ENCODE data around the gene DHPS. TPM values are rescaled to one million over a fixed set of nuclear protein-coding genes. Genes with fewer than 3 reads are reported as not detected.

DHPS gene
- total RNA-seq, 2 experiments from 2014 or later = 113 TPM

- peaks cover 41% of the 10 kb centered on the region for H3K4me1 Mint-ChIP-seq (ENCODE audit: low read depth)
- H3K9me3 Mint-ChIP-seq = no peaks in the 10 kb centered on the region
- TF ChIP-seq, protein P1, sequence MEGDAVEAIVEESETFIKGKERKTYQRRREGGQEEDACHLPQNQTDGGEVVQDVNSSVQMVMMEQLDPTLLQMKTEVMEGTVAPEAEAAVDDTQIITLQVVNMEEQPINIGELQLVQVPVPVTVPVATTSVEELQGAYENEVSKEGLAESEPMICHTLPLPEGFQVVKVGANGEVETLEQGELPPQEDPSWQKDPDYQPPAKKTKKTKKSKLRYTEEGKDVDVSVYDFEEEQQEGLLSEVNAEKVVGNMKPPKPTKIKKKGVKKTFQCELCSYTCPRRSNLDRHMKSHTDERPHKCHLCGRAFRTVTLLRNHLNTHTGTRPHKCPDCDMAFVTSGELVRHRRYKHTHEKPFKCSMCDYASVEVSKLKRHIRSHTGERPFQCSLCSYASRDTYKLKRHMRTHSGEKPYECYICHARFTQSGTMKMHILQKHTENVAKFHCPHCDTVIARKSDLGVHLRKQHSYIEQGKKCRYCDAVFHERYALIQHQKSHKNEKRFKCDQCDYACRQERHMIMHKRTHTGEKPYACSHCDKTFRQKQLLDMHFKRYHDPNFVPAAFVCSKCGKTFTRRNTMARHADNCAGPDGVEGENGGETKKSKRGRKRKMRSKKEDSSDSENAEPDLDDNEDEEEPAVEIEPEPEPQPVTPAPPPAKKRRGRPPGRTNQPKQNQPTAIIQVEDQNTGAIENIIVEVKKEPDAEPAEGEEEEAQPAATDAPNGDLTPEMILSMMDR (IDR thresholded peaks at IDR 0.05) = no peak
- ChIA-PET POLR2A (interaction anchor here (1.1 to 4.3 kb wide), 5 partner anchors 10 to 141 kb away, joined by 3 to 29 read pairs (median 4); no protein-coding TSS in a partner anchor), CTCF (interaction anchor here (3.4 kb wide), 1 partner anchor 104 kb away, joined by 12 read pairs; no protein-coding TSS in a partner anchor)
- H3K27me3 Mint-ChIP-seq = no peaks in the 10 kb centered on the region
- H3K27ac Mint-ChIP-seq = peak overlapping the region; percentile 100
- intact Hi-C loops (cut with micrococcal nuclease) = loop anchor here (5.0 to 10.0 kb wide), 2 partner anchors 53 to 106 kb away; partner anchors contain the start of genes ZNF490 and ZNF791
- ATAC-seq (no peak), DNase-seq (no peak)
- peaks cover 55% of the 10 kb centered on the region for H3K36me3 Mint-ChIP-seq (ENCODE audit: low read depth)
- H3K4me3 Mint-ChIP-seq = peak overlapping the region; percentile 99
Observed at GRCh38 chr19:12667731-12668302, 13.9 kb downstream of the DHPS start.

DNA sequence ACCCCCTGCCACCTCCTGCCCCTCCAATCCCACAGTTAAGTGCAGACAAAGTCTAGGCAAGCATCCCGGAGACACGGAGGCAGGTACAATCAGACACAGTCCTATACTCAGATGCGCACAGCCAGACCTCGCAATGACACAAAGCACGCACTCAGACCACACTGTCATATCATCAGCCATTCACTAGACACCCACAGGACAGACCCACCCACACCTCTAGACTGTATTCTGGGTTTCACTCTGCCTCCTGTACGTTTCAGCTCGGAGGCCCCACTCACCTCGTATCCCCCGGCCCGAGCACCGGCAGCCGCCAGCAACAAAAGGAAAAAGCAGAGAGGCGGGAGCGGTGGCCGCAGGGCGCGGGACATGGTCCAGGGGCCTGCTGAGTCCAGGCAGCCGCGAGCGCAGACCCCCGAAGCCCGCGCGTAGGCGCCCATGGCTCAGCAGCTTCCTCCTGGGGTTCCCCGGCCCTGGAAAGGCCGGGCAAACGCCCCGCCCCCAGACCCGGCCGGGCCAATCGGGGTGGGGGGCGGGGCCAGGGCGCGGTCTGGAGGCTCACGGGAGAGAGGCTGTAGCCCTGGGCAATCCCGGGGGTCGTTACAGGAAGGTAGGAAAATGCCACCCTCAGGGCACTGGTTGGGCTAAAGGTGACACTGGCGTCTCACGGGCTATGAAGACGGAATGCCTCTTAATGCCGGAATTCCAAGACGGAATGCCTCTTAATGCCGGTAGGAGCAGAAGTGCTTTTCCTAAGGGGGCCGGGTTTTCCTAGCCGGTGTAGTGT, 15.2 kb downstream of the DHPS start, which contains the start of the genes MAN2B1 and WDR83:
TSS of gene MAN2B1 (minus strand) at position 478 of the 784 bp plus-strand sequence. CDS start at position 437, 41 bp downstream.
TSS of gene WDR83 (plus strand) at position 543 of the 784 bp plus-strand sequence. CDS start 2,984 bp downstream, outside the sequence.
- intact Hi-C loops (cut with micrococcal nuclease) = loop anchor here (5.0 to 10.0 kb wide), 2 partner anchors 52 to 104 kb away; partner anchors contain the start of genes ZNF490 and ZNF791
- Mint-ChIP-seq H3K4me1 (ENCODE audit: low read depth) (peaks cover 37% of the 10 kb centered on the region), H3K27ac (peak within 1 kb of the TSS; percentile 95), H3K27me3 (no peaks in the 10 kb centered on the region), H3K4me3 (peak within 1 kb of the TSS; percentile 99), H3K36me3 (ENCODE audit: low read depth) (peaks cover 51% of the 10 kb centered on the region), H3K9me3 (no peaks in the 10 kb centered on the region)
- ChIA-PET POLR2A (interaction anchor here (0.6 to 1.9 kb wide), 10 partner anchors 9 to 94 kb away, joined by 3 to 6 read pairs (median 4); partner anchors contain the start of genes FBXW9, ZNF490 and ZNF791), CTCF (interaction anchor here (0.8 to 3.4 kb wide), 5 partner anchors 10 to 181 kb away, joined by 3 to 12 read pairs (median 7); no protein-coding TSS in a partner anchor)
- DNase-seq = peak; percentile 88
- ATAC-seq = peak; percentile 74
- TF ChIP-seq, protein P1 (IDR thresholded peaks at IDR 0.05) = no peak

DNA sequence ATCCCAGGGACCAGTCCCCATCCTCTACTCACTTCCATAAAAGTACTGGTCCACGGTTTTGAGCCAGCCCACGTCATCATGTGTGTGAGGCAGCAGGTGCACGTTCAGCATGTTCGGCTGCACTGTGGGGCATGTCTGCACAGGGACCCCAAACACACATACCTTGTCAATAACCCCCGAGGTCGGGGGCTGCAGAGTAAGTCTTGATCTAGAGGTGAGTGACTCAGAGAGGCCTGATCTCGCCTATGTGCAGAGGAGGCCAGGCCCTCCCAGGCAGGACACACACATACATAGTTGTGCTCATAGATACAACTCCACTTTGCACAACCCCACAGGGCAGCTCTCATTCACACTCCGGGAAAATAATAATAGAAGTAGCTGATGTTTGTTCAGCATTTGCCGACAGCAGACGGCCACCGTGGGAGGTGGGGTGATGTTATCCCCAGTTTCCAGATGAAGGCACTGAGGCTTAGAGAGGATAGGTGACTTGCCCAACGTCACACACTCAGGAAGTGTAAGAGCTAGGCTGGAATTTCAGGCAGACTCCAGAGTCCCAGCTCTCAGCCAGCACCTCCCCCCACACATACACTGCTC, 15.9 kb downstream of the DHPS start:
- H3K36me3 Mint-ChIP-seq (ENCODE audit: low read depth) = peaks cover 58% of the 10 kb centered on the region
- peak overlapping the region; percentile 95 for H3K27ac Mint-ChIP-seq
- TF ChIP-seq, protein P1 (IDR thresholded peaks at IDR 0.05) = no peak
- POLR2A ChIA-PET = interaction anchor here (0.5 to 1.9 kb wide), 9 partner anchors 9 to 57 kb away, joined by 3 to 6 read pairs (median 4); partner anchors contain the start of genes FBXW9, ZNF490 and ZNF791
- peak; percentile 32 for ATAC-seq
- H3K27me3 Mint-ChIP-seq = no peaks in the 10 kb centered on the region
- H3K4me1 Mint-ChIP-seq (ENCODE audit: low read depth) = peaks cover 35% of the 10 kb centered on the region
- intact Hi-C loops (cut with micrococcal nuclease) = loop anchor here (5.0 to 10.0 kb wide), 2 partner anchors 51 to 103 kb away; partner anchors contain the start of genes ZNF490 and ZNF791
- no peaks in the 10 kb centered on the region for H3K9me3 Mint-ChIP-seq
- H3K4me3 Mint-ChIP-seq = peak overlapping the region; percentile 99
- DNase-seq = peak; percentile 60
- CTCF ChIA-PET = interaction anchor here (0.8 to 3.4 kb wide), 5 partner anchors 10 to 181 kb away, joined by 3 to 12 read pairs (median 7); no protein-coding TSS in a partner anchor

GRCh38 chr19:12665281-12665573, 16.5 kb downstream of the DHPS start:
- Mint-ChIP-seq H3K4me3 (peak overlapping the region; percentile 99), H3K27ac (peak overlapping the region; percentile 95), H3K4me1 (ENCODE audit: low read depth) (peaks cover 30% of the 10 kb centered on the region), H3K9me3 (no peaks in the 10 kb centered on the region), H3K27me3 (no peaks in the 10 kb centered on the region), H3K36me3 (ENCODE audit: low read depth) (peaks cover 57% of the 10 kb centered on the region)
- CTCF ChIA-PET = interaction anchor here (1.5 to 3.4 kb wide), 3 partner anchors 16 to 101 kb away, joined by 3 to 12 read pairs (median 11); no protein-coding TSS in a partner anchor
- ATAC-seq (peak; percentile 43), DNase-seq (peak; percentile 84)
- TF ChIP-seq, protein P1 (IDR thresholded peaks at IDR 0.05) = no peak
- intact Hi-C loops (cut with micrococcal nuclease) = loop anchor here (5.0 to 10.0 kb wide), 2 partner anchors 50 to 103 kb away; partner anchors contain the start of genes ZNF490 and ZNF791
- POLR2A ChIA-PET = interaction anchor here (1.0 to 1.7 kb wide), 3 partner anchors 16 to 170 kb away, joined by 3 to 6 read pairs (median 5); no protein-coding TSS in a partner anchor
